Esophagus (tissue), 2 donors: Measurements from ENCODE around the gene SFT2D3. TPM values are rescaled to one million over a fixed set of nuclear protein-coding genes. Genes with fewer than 3 reads are reported as not detected.

Source experiments
- H3K27ac ChIP-seq, 2 donors: one replicate each; pipeline ENCODE4 v1.5.1; 2013; ENCODE audit warnings: low read depth in 2 of 2, mild to moderate bottlenecking in 2 of 2, inconsistent platforms in 1 of 2, low read length in 1 of 2, moderate library complexity in 1 of 2
- H3K27me3 ChIP-seq, 2 donors: one replicate each; pipeline ENCODE4 v1.6.1; 2013; ENCODE audit warnings: low read length in 2 of 2, control low read depth in 1 of 2, mild to moderate bottlenecking in 1 of 2; ENCODE audit not compliant: insufficient read depth in 2 of 2, control insufficient read depth in 1 of 2
- H3K36me3 ChIP-seq, 2 donors: one replicate each; pipeline ENCODE4 v1.6.1; 2013; ENCODE audit warnings: low read length in 1 of 2; ENCODE audit not compliant: control insufficient read depth in 2 of 2, insufficient read depth in 2 of 2
- H3K4me1 ChIP-seq, 2 donors: one replicate each; pipeline ENCODE4 v1.6.1; 2013; ENCODE audit warnings: low read length in 1 of 2; ENCODE audit not compliant: control insufficient read depth in 2 of 2, insufficient read depth in 2 of 2
- H3K4me3 ChIP-seq, 2 donors: one replicate each; pipeline ENCODE4 v1.5.1; 2013; ENCODE audit warnings: low read length in 2 of 2, mild to moderate bottlenecking in 2 of 2, low read depth in 1 of 2, moderate library complexity in 1 of 2
- H3K9me3 ChIP-seq, 2 donors: one replicate each; pipeline ENCODE4 v1.6.1; 2013; ENCODE audit warnings: mild to moderate bottlenecking in 2 of 2, low read depth in 1 of 2, low read length in 1 of 2, moderate library complexity in 1 of 2; ENCODE audit not compliant: control insufficient read depth in 2 of 2, insufficient read depth in 1 of 2
- WGBS, 2 donors: extraction: QIAGEN DNeasy Blood & Tissue Kit; methylation state at CpG; one replicate each; pipeline ENCODE4 v1.1.7; 2013; 5-methylcytosine and 5-hydroxymethylcytosine counted together
- polyA plus RNA-seq, 2 donors: library from polyadenylated mRNA; stranded (reverse); fragments of 200-250 nt; gene quantifications; one replicate each; pipeline ENCODE4 v1.2.3, GENCODE V29; 2013
- donor health status: healthy with polysubstance abuse.
- donor health status: Bipolar disorder and iron deficiency.

The SFT2D3 gene
- polyA plus RNA-seq, 2 donors: 3.8 to 4.2 TPM

GRCh38 chr2:127705391-127706065, 4.2 kb downstream of the SFT2D3 start:
- Histone ChIP-seq H3K4me1 (peaks cover 4 to 10% of the 10 kb centered on the region in 2 donors), H3K9me3 (no peaks in the 10 kb centered on the region), H3K36me3 (peaks cover 12 to 20% of the 10 kb centered on the region in 2 donors), H3K27ac (no peak overlapping the region), H3K27me3 (no peaks in the 10 kb centered on the region), H3K4me3 (no peak overlapping the region)
- 77 to 83% methylated on average over 5 of the region's 5 CpGs for WGBS, 2 donors

DNA sequence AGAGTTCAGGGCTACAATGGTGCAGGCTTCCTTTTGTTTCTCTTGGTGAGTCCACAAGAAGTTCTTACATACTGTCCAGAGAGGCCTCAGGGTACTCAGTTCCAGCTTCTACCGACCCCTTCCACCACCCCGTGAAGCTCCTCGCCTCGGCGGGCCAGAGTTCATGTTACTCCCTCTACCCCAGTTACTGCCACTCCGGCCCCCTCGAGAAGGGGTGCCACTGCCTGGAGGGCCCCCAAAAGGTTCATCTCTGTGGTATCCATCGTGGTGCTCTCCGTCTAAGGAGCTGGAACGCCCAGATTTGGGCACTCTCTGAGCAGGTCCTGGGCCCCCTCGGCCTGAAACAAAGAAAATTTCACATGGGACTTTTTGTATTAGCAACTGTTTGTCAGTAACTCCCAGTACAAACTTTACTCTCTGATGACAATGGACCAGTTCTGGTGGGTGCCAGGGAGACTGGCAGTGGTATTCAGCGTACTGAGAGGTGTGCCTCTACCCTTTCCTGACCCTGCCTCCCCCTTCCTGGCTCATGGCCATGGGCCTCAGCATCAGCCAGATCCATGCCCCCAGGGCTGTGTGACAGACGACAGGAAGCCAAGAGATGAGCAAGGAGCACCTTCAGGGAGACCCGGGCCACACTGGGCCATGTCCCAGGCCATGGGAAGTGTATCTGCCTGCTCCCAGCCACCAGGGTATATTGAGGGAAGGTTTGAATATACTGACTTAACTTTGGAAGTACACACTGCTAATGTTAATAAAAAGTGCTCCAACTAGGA, 5.1 kb downstream of the SFT2D3 start:
- Histone ChIP-seq H3K9me3 (no peaks in the 10 kb centered on the region), H3K4me3 (no peak overlapping the region), H3K36me3 (peaks cover 12 to 20% of the 10 kb centered on the region in 2 donors), H3K27ac (no peak overlapping the region), H3K4me1 (peaks cover 4 to 8% of the 10 kb centered on the region in 2 donors), H3K27me3 (no peaks in the 10 kb centered on the region)
- WGBS, 2 donors: 88 to 94% methylated on average over 14 of the region's 14 CpGs

DNA sequence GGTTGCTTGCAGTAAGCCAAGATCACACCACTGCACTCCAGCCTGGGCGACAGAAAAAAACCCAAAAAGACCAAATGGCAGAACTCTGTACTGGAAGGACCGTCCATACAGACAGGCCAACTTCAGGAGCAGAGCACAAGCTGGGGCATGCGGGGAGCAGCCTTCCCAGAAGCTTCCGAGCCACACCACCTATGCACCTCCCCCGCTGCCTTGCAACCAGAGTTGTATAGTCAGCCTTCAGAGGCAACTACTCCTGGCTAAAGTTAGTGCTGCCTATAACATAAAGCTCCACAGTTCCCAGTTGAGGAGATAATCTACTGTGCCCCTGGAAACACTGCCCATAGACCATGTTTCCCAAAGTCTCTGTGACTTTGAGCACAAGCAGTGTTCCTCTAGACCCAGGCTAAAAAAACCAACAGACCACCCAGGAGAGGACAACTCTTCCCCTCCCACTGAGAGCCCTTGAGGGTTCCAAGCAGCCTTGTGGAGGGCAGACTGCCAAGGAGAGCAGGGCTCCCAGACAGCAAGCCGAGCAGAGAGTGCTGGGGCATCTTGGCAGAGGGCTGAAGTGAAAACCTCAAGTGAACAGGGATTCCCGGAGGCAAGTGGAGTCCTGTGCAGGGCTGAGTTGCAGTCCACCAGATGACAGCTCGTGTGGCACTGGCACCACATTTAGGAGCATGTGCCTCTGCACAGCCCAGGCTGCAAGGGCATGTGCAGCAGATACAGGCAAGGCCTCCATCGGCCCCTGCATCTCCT, 6.8 kb downstream of the SFT2D3 start:
- 56 to 65% methylated on average over 9 of the region's 9 CpGs for WGBS, 2 donors
- Histone ChIP-seq H3K36me3 (peaks cover 12 to 20% of the 10 kb centered on the region in 2 donors), H3K4me1 (peaks cover 3 to 8% of the 10 kb centered on the region in 2 donors), H3K27ac (no peak overlapping the region), H3K9me3 (no peaks in the 10 kb centered on the region), H3K4me3 (no peak overlapping the region), H3K27me3 (no peaks in the 10 kb centered on the region)

- no peak overlapping the region for H3K4me3 ChIP-seq
- WGBS, 2 donors: 94 to 96% methylated on average over 13 of the region's 13 CpGs
- no peaks in the 10 kb centered on the region for H3K27me3 ChIP-seq
- no peaks in the 10 kb centered on the region for H3K9me3 ChIP-seq
- peaks cover 0 to 5% of the 10 kb centered on the region in 2 donors for H3K4me1 ChIP-seq
- H3K27ac ChIP-seq: no peak overlapping the region
- H3K36me3 ChIP-seq: peaks cover 12 to 25% of the 10 kb centered on the region in 2 donors
These were observed 8.0 kb downstream of the SFT2D3 start for GRCh38 chr2:127709336-127709735.

DNA sequence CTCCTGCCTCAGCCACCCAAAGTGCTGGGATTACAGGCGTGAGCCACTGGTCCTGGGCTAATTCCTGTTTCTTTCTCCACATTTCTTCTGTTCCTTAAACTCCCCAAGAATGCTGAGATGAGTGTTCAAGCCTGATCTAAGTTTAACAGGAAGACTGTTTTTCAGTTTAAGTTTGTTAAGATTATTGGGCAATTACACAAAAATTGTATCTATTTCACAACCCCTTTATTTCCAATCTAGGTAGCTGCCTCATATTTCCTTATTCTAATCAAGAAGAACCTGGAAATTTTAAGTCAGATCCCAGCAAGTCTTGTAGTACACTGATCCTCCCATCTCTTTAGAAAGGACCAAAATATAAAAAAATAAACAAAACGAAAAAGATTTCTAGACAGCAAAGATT, 11.7 kb downstream of the SFT2D3 start:
- H3K36me3 ChIP-seq: peaks cover 11 to 18% of the 10 kb centered on the region in 2 donors
- no peaks in the 10 kb centered on the region for H3K9me3 ChIP-seq
- 80 to 90% methylated on average over 2 of the region's 2 CpGs for WGBS, 2 donors
- H3K4me1 ChIP-seq: peaks cover 0 to 2% of the 10 kb centered on the region in 2 donors
- H3K4me3 ChIP-seq: no peak overlapping the region
- no peak overlapping the region for H3K27ac ChIP-seq
- no peaks in the 10 kb centered on the region for H3K27me3 ChIP-seq

- 95 to 97% methylated on average over 25 of the region's 25 CpGs for WGBS, 2 donors
These were observed 12.3 kb downstream of the SFT2D3 start for GRCh38 chr2:127713562-127713961.

GRCh38 chr2:127715778-127716449, 14.6 kb downstream of the SFT2D3 start:
- Histone ChIP-seq H3K27ac (no peak overlapping the region), H3K9me3 (no peaks in the 10 kb centered on the region), H3K36me3 (peaks cover 12 to 18% of the 10 kb centered on the region in 2 donors), H3K4me3 (no peak overlapping the region), H3K27me3 (no peaks in the 10 kb centered on the region), H3K4me1 (no peaks in the 10 kb centered on the region)
- 94 to 97% methylated on average over 13 to 14 of the region's 14 CpGs for WGBS, 2 donors

More at GRCh38 chr2:127713562-127713961, 12.3 kb downstream of the SFT2D3 start:
- Histone ChIP-seq H3K27ac (no peak overlapping the region), H3K36me3 (peaks cover 9 to 13% of the 10 kb centered on the region in 2 donors), H3K27me3 (no peaks in the 10 kb centered on the region), H3K9me3 (no peaks in the 10 kb centered on the region), H3K4me1 (no peaks in the 10 kb centered on the region), H3K4me3 (no peak overlapping the region)

DNA sequence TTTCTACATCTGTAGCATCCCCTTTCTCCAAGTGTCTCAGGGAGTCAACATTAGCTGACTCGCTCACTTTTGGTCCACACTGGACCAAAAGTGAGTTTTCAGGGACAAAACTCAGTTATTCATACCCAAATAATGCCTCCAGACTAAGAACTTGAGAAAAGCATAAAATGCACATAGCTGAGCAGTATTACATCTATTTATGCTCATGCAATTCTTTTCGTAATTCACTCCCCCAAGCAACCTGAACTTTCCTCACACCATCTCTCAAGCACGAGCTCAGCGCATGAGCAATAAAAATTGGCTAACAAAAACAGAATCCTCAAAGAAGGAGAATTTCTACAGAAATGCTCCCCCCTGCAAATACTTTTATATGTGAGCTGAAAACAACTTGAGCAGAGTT, 17.0 kb downstream of the SFT2D3 start:
- Histone ChIP-seq H3K4me1 (no peaks in the 10 kb centered on the region), H3K9me3 (no peaks in the 10 kb centered on the region), H3K36me3 (peaks cover 18 to 20% of the 10 kb centered on the region in 2 donors), H3K27ac (no peak overlapping the region), H3K4me3 (no peak overlapping the region), H3K27me3 (no peaks in the 10 kb centered on the region)
- 96 to 99% methylated on average over 4 of the region's 4 CpGs for WGBS, 2 donors
